IPS-18a (cell line): ENCODE measurements around the gene C1orf21.
"Not testable (repeated sequence)": the region's sequence is repeated elsewhere in the genome, so short reads cannot be mapped to it uniquely, and the experiment has no call there.

Experiments used
- H3K27ac ChIP-seq: one replicate; pipeline ENCODE4 v1.5.1; 2013; ENCODE audit warnings: low read length
- H3K27me3 ChIP-seq: one replicate; pipeline ENCODE4 v1.6.1; 2013; ENCODE audit warnings: mild to moderate bottlenecking, low read length; ENCODE audit not compliant: control insufficient read depth, insufficient read depth
- H3K36me3 ChIP-seq: one replicate; pipeline ENCODE4 v1.6.1; 2013; ENCODE audit warnings: low read depth, low read length; ENCODE audit not compliant: control insufficient read depth
- H3K4me1 ChIP-seq: one replicate; pipeline ENCODE4 v1.6.1; 2013; ENCODE audit warnings: low read depth, low read length; ENCODE audit not compliant: control insufficient read depth
- H3K4me3 ChIP-seq: one replicate; pipeline ENCODE4 v1.5.1; 2013; ENCODE audit warnings: low read length
- H3K9ac ChIP-seq: one replicate; pipeline ENCODE4 v1.6.1; 2013; ENCODE audit warnings: mild to moderate bottlenecking, low read length, moderate library complexity
- H3K9me3 ChIP-seq: one replicate; pipeline ENCODE4 v1.6.1; 2013; ENCODE audit warnings: low read depth, low read length; ENCODE audit not compliant: control insufficient read depth

C1orf21 gene

GRCh38 chr1:184386312-184387068, at the start of gene C1orf21:
Gene C1orf21 (plus strand): TSS chr1:184387029. CDS start chr1:184477510, 90,481 bp downstream.
- Histone ChIP-seq H3K9me3 (no peaks in the 10 kb centered on the region), H3K4me1 (peaks cover 37% of the 10 kb centered on the region), H3K9ac (peak within 1 kb of the TSS; percentile 68), H3K4me3 (peak within 1 kb of the TSS; percentile 96), H3K27me3 (peaks cover 23% of the 10 kb centered on the region), H3K36me3 (no peaks in the 10 kb centered on the region), H3K27ac (no peak within 1 kb of the TSS)

GRCh38 chr1:184337865-184338264, 49.0 kb upstream of the C1orf21 start:
- not testable (repeated sequence) for H3K27me3 ChIP-seq, H3K27ac ChIP-seq, H3K4me1 ChIP-seq, H3K9me3 ChIP-seq, H3K9ac ChIP-seq, H3K4me3 ChIP-seq, H3K36me3 ChIP-seq

- H3K27ac ChIP-seq, result no peak overlapping the region
- no peaks in the 10 kb centered on the region for H3K36me3 ChIP-seq
- H3K4me3 ChIP-seq, result no peak overlapping the region
- no peaks in the 10 kb centered on the region for H3K27me3 ChIP-seq
- H3K9ac ChIP-seq, result no peak overlapping the region
- H3K9me3 ChIP-seq, result no peaks in the 10 kb centered on the region
- no peaks in the 10 kb centered on the region for H3K4me1 ChIP-seq
These were observed 45.8 kb upstream of the C1orf21 start for GRCh38 chr1:184340984-184341383.

- Histone ChIP-seq H3K27me3 (no peaks in the 10 kb centered on the region), H3K9ac (no peak overlapping the region), H3K4me1 (peaks cover 5% of the 10 kb centered on the region), H3K36me3 (no peaks in the 10 kb centered on the region), H3K9me3 (no peaks in the 10 kb centered on the region), H3K4me3 (no peak overlapping the region), H3K27ac (no peak overlapping the region)
These were observed 36.3 kb upstream of the C1orf21 start for GRCh38 chr1:184350573-184350972.

- Histone ChIP-seq H3K9me3 (no peaks in the 10 kb centered on the region), H3K4me1 (peaks cover 5% of the 10 kb centered on the region), H3K4me3 (no peak overlapping the region), H3K27me3 (no peaks in the 10 kb centered on the region), H3K27ac (no peak overlapping the region), H3K9ac (no peak overlapping the region), H3K36me3 (no peaks in the 10 kb centered on the region)
These were observed 35.3 kb upstream of the C1orf21 start for GRCh38 chr1:184351416-184351975.

GRCh38 chr1:184352776-184353175, 34.1 kb upstream of the C1orf21 start:
- H3K36me3 ChIP-seq, result no peaks in the 10 kb centered on the region
- no peak overlapping the region for H3K4me3 ChIP-seq
- H3K27ac ChIP-seq, result no peak overlapping the region
- H3K9ac ChIP-seq, result no peak overlapping the region
- no peaks in the 10 kb centered on the region for H3K9me3 ChIP-seq
- peaks cover 5% of the 10 kb centered on the region for H3K4me1 ChIP-seq
- H3K27me3 ChIP-seq, result no peaks in the 10 kb centered on the region

- no peaks in the 10 kb centered on the region for H3K9me3 ChIP-seq
- no peak overlapping the region for H3K9ac ChIP-seq
- H3K27ac ChIP-seq, result no peak overlapping the region
- H3K36me3 ChIP-seq, result no peaks in the 10 kb centered on the region
- no peak overlapping the region for H3K4me3 ChIP-seq
- H3K27me3 ChIP-seq, result no peaks in the 10 kb centered on the region
- no peaks in the 10 kb centered on the region for H3K4me1 ChIP-seq
These were observed 32.1 kb upstream of the C1orf21 start for GRCh38 chr1:184354719-184355118.

GRCh38 chr1:184356891-184357290, 29.9 kb upstream of the C1orf21 start:
- Histone ChIP-seq H3K9me3 (no peaks in the 10 kb centered on the region), H3K4me1 (no peaks in the 10 kb centered on the region), H3K9ac (no peak overlapping the region), H3K4me3 (no peak overlapping the region), H3K36me3 (no peaks in the 10 kb centered on the region), H3K27ac (no peak overlapping the region), H3K27me3 (no peaks in the 10 kb centered on the region)

- Histone ChIP-seq H3K27ac (no peak overlapping the region), H3K4me1 (no peaks in the 10 kb centered on the region), H3K9me3 (no peaks in the 10 kb centered on the region), H3K27me3 (no peaks in the 10 kb centered on the region), H3K4me3 (no peak overlapping the region), H3K9ac (no peak overlapping the region), H3K36me3 (no peaks in the 10 kb centered on the region)
These were observed 28.6 kb upstream of the C1orf21 start for GRCh38 chr1:184358256-184358655.

- H3K27me3 ChIP-seq, result no peaks in the 10 kb centered on the region
- H3K27ac ChIP-seq, result no peak overlapping the region
- no peaks in the 10 kb centered on the region for H3K4me1 ChIP-seq
- H3K36me3 ChIP-seq, result no peaks in the 10 kb centered on the region
- no peak overlapping the region for H3K9ac ChIP-seq
- H3K4me3 ChIP-seq, result no peak overlapping the region
- H3K9me3 ChIP-seq, result no peaks in the 10 kb centered on the region
These were observed 26.9 kb upstream of the C1orf21 start for GRCh38 chr1:184359909-184360308.

- no peak overlapping the region for H3K9ac ChIP-seq
- no peaks in the 10 kb centered on the region for H3K36me3 ChIP-seq
- no peak overlapping the region for H3K4me3 ChIP-seq
- H3K9me3 ChIP-seq, result no peaks in the 10 kb centered on the region
- H3K27ac ChIP-seq, result no peak overlapping the region
- no peaks in the 10 kb centered on the region for H3K27me3 ChIP-seq
- no peaks in the 10 kb centered on the region for H3K4me1 ChIP-seq
These were observed 24.0 kb upstream of the C1orf21 start for GRCh38 chr1:184362876-184363275.

GRCh38 chr1:184365699-184366098, 21.1 kb upstream of the C1orf21 start:
- H3K36me3 ChIP-seq, result no peaks in the 10 kb centered on the region
- H3K9ac ChIP-seq, result no peak overlapping the region
- H3K4me1 ChIP-seq, result no peaks in the 10 kb centered on the region
- H3K27ac ChIP-seq, result no peak overlapping the region
- no peak overlapping the region for H3K4me3 ChIP-seq
- no peaks in the 10 kb centered on the region for H3K27me3 ChIP-seq
- no peaks in the 10 kb centered on the region for H3K9me3 ChIP-seq
